Thyroid gland (tissue), 4 donors: ENCODE data around the gene DNAH17. TPM values are rescaled to one million over a fixed set of nuclear protein-coding genes. Genes with fewer than 3 reads are reported as not detected.

Source experiments
- DNase-seq, 2 donors: peaks; one replicate each; pipeline ENCODE4 v3.0.0-alpha.2; 2019
- H3K27ac ChIP-seq, 3 donors: fragments of 200-600 bp; sonication (generic); 1 replicate in 2 of 3; 2 replicates in 1 of 3; pipeline ENCODE4 v1.5.1; 2016 to 2019; ENCODE audit warnings: mild to moderate bottlenecking in 1 of 3, moderate library complexity in 1 of 3
- H3K27me3 ChIP-seq: fragments of 200-600 bp; sonication (generic); one replicate; pipeline ENCODE4 v1.5.1; 2019
- H3K36me3 ChIP-seq, 2 donors: fragments of 200-600 bp; sonication (generic); one replicate each; pipeline ENCODE4 v1.5.1; 2016 to 2019
- H3K4me1 ChIP-seq, 2 donors: fragments of 200-600 bp; sonication (generic); one replicate each; pipeline ENCODE4 v1.5.1; 2017 to 2019
- H3K4me3 ChIP-seq, 3 donors: fragments of 200-600 bp; sonication (generic); replicated peaks in 1 of 3; 1 replicate in 2 of 3; 2 replicates in 1 of 3; pipeline ENCODE4 v1.5.1; 2016; ENCODE audit warnings: mild to moderate bottlenecking in 1 of 3
- H3K9me3 ChIP-seq: fragments of 200-600 bp; sonication (generic); one replicate; pipeline ENCODE4 v1.5.1; 2017
- CTCF ChIP-seq, 6 experiments: fragments of 200-600 bp in 3 of 6; fragments of 450-650 bp in 3 of 6; sonication (generic) in 3 of 6; IDR thresholded peaks; one replicate each; pipeline ENCODE4 v1.5.1; 2016 to 2019; ENCODE audit warnings: antibody characterized with exemption in 6 of 6, mild to moderate bottlenecking in 2 of 6, inconsistent platforms in 1 of 6, moderate library complexity in 1 of 6
- POLR2A ChIP-seq, 2 donors: fragments of 450-650 bp; IDR thresholded peaks; one replicate each; pipeline ENCODE4 v1.6.1; 2017; ENCODE audit warnings: antibody characterized with exemption in 2 of 2, mild to moderate bottlenecking in 2 of 2, moderate library complexity in 1 of 2
- WGBS, 2 donors: methylation state at CpG; one replicate each; pipeline ENCODE4 v1.1.5; 2017; 5-methylcytosine and 5-hydroxymethylcytosine counted together
- intact Hi-C: fragments of 100-400 bp; cut with DNase I; formaldehyde crosslinking; loops from one replicate; pipeline ENCODE4 v1.15.1; 2023
- total RNA-seq, 4 donors: library from RNA; depleted of rRNA; stranded (reverse); fragments of >200 nt; gene quantifications; one replicate each; pipeline ENCODE4 v1.2.3, GENCODE V29; 2016

Gene DNAH17
- total RNA-seq, 4 donors from 2014 or later: 0.21 to 0.67 (median 0.32) TPM

- TF ChIP-seq POLR2A (IDR thresholded peaks at IDR 0.05) (no peak), CTCF (IDR thresholded peaks at IDR 0.05) (no peak)
- WGBS, 2 donors: 35 to 45% methylated on average over 6 of the region's 6 CpGs
- Histone ChIP-seq H3K36me3 (no peaks in the 10 kb centered on the region), H3K4me3 (no peak overlapping the region), H3K27ac (peak overlapping the region in 1 of 3 donors; percentile 39), H3K9me3 (no peaks in the 10 kb centered on the region), H3K27me3 (no peaks in the 10 kb centered on the region), H3K4me1 (peaks cover 3 to 11% of the 10 kb centered on the region in 2 donors)
- intact Hi-C loops: no loop called here
- peak in 1 of 2 donors; percentile 20 for DNase-seq
Observed at GRCh38 chr17:78461799-78462053, 115.5 kb downstream of the DNAH17 start.

- no peaks in the 10 kb centered on the region for H3K9me3 ChIP-seq
- H3K27me3 ChIP-seq: no peaks in the 10 kb centered on the region
- DNase-seq: no peak
- TF ChIP-seq CTCF (IDR thresholded peaks at IDR 0.05) (no peak), POLR2A (IDR thresholded peaks at IDR 0.05) (no peak)
- no peak overlapping the region for H3K4me3 ChIP-seq
- intact Hi-C loops: no loop called here
- peaks cover 0 to 6% of the 10 kb centered on the region in 2 donors for H3K4me1 ChIP-seq
- H3K36me3 ChIP-seq: no peaks in the 10 kb centered on the region
- WGBS, 2 donors: 91 to 92% methylated on average over 30 to 34 of the region's 34 CpGs
- H3K27ac ChIP-seq: peak overlapping the region in 1 of 3 donors; percentile 39
Observed at GRCh38 chr17:78460951-78461798, 116.0 kb downstream of the DNAH17 start.

GRCh38 chr17:78460176-78460675, 117.0 kb downstream of the DNAH17 start:
- Histone ChIP-seq H3K27me3 (no peaks in the 10 kb centered on the region), H3K27ac (no peak overlapping the region), H3K9me3 (no peaks in the 10 kb centered on the region), H3K4me3 (no peak overlapping the region), H3K4me1 (peaks cover 0 to 6% of the 10 kb centered on the region in 2 donors), H3K36me3 (no peaks in the 10 kb centered on the region)
- TF ChIP-seq POLR2A (IDR thresholded peaks at IDR 0.05): no peak
- no peak for TF ChIP-seq CTCF (IDR thresholded peaks at IDR 0.05)
- WGBS, 2 donors: 87 to 89% methylated on average over 11 of the region's 11 CpGs
- intact Hi-C loops: no loop called here
- DNase-seq: no peak

GRCh38 chr17:78459696-78460095, 117.5 kb downstream of the DNAH17 start:
- Histone ChIP-seq H3K36me3 (no peaks in the 10 kb centered on the region), H3K27me3 (no peaks in the 10 kb centered on the region), H3K9me3 (no peaks in the 10 kb centered on the region), H3K4me1 (peaks cover 0 to 6% of the 10 kb centered on the region in 2 donors), H3K27ac (no peak overlapping the region), H3K4me3 (no peak overlapping the region)
- no peak for TF ChIP-seq POLR2A (IDR thresholded peaks at IDR 0.05)
- no peak for TF ChIP-seq CTCF (IDR thresholded peaks at IDR 0.05)
- intact Hi-C loops: no loop called here
- no peak for DNase-seq
- WGBS, 2 donors: 92 to 95% methylated on average over 19 to 21 of the region's 21 CpGs

- Histone ChIP-seq H3K36me3 (no peaks in the 10 kb centered on the region), H3K9me3 (no peaks in the 10 kb centered on the region), H3K27ac (no peak overlapping the region), H3K4me3 (no peak overlapping the region), H3K4me1 (peaks cover 0 to 6% of the 10 kb centered on the region in 2 donors), H3K27me3 (no peaks in the 10 kb centered on the region)
- intact Hi-C loops: no loop called here
- 90 to 92% methylated on average over 37 of the region's 37 CpGs for WGBS, 2 donors
- DNase-seq: no peak
- no peak for TF ChIP-seq POLR2A (IDR thresholded peaks at IDR 0.05)
- no peak for TF ChIP-seq CTCF (IDR thresholded peaks at IDR 0.05)
Observed at GRCh38 chr17:78458736-78459335, 118.4 kb downstream of the DNAH17 start.
